ENCODE measurements around the gene PLAA.

Gene PLAA

GRCh38 chr9:26974927-26975326 lies 27.9 kb upstream of the PLAA start:
- H3K27ac ChIP-seq (ENCODE audit: extremely low read depth, low read depth, low read length): no peak overlapping the region
- no peaks in the 10 kb centered on the region for H3K4me1 ChIP-seq (ENCODE audit: control insufficient read depth, insufficient read depth, low read length)
- no peak overlapping the region for H3K4me3 ChIP-seq (ENCODE audit: low read depth, low read length)
- no peak for TF ChIP-seq ZNF354C (tag by site-specific recombination; IDR thresholded peaks at IDR 0.05; ENCODE audit: borderline replicate concordance, low read depth)
- TF ChIP-seq WT1 (tag by site-specific recombination; IDR thresholded peaks at IDR 0.05): no peak
- TF ChIP-seq ZNF174 (tag by site-specific recombination; IDR thresholded peaks at IDR 0.05): no peak
- TF ChIP-seq BCL11B (tag by site-specific recombination; IDR thresholded peaks at IDR 0.05; ENCODE audit: low read depth): no peak
- TF ChIP-seq ZNF324 (tag by site-specific recombination; IDR thresholded peaks at IDR 0.05): no peak
- peaks cover 4 to 9% of the 10 kb centered on the region in 2 experiments; a peak in 2 of 3 replicates for H3K36me3 ChIP-seq (ENCODE audit: control insufficient read depth in 2 of 2, insufficient read depth in 1 of 2, low read length in 2 of 2)
- CTCF ChIA-PET: interaction anchor here (0.6 to 1.6 kb wide), 8 partner anchors 15 to 1555 kb away, joined by 3 to 4 read pairs (median 3); no protein-coding TSS in a partner anchor
- H3K9me3 ChIP-seq (ENCODE audit: control insufficient read depth, insufficient read depth, low read depth, low read length): no peaks in the 10 kb centered on the region
- POLR2A ChIA-PET: no interaction called here

DNA sequence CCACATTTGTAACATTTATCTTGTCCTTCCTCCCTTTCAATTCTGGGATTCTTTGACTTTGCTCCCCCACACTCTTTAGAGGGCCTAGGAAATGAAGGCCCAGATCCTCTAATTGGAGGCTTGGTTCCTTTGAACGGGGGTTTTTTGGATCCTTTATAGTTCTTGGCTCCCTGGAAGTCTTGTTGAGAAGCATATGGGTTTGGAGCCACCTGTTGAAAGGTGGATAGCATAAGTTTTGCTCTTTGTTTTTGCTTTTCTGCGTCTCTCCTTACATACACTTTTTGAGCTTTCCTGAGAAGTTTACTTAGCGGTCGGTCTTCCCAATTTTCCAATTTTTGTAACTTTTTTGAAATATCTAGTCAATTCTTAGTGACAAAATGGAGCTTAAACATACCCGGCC lies 26.9 kb upstream of the PLAA start:
- H3K4me1 ChIP-seq (ENCODE audit: control insufficient read depth, insufficient read depth, low read length): no peaks in the 10 kb centered on the region
- no peaks in the 10 kb centered on the region for H3K9me3 ChIP-seq (ENCODE audit: control insufficient read depth, insufficient read depth, low read depth, low read length)
- CTCF ChIA-PET: interaction anchor here (0.5 to 1.2 kb wide), 3 partner anchors 82 to 1555 kb away, joined by 3 read pairs; partner anchors contain the start of gene EQTN
- TF ChIP-seq ZNF629 (tag by site-specific recombination; IDR thresholded peaks at IDR 0.05) (no peak), ZNF777 (tag by site-specific recombination; IDR thresholded peaks at IDR 0.05; ENCODE audit: borderline replicate concordance) (no peak), SCRT2 (tag by site-specific recombination; IDR thresholded peaks at IDR 0.05) (peak; percentile 56), ZNF394 (tag by site-specific recombination; IDR thresholded peaks at IDR 0.05; ENCODE audit: borderline replicate concordance) (no peak), ZNF350 (tag by site-specific recombination; IDR thresholded peaks at IDR 0.05) (no peak), SCRT1 (tag by site-specific recombination; IDR thresholded peaks at IDR 0.05; ENCODE audit: borderline replicate concordance) (0 out of 2 replicates have a peak, but pooled peaks have one; percentile 26)
- POLR2A ChIA-PET: no interaction called here
- peaks cover 4 to 5% of the 10 kb centered on the region in 2 experiments; a peak in 2 of 3 replicates for H3K36me3 ChIP-seq (ENCODE audit: control insufficient read depth in 2 of 2, insufficient read depth in 1 of 2, low read length in 2 of 2)
- no peak overlapping the region for H3K4me3 ChIP-seq (ENCODE audit: low read depth, low read length)
- H3K27ac ChIP-seq (ENCODE audit: extremely low read depth, low read depth, low read length): no peak overlapping the region

DNA sequence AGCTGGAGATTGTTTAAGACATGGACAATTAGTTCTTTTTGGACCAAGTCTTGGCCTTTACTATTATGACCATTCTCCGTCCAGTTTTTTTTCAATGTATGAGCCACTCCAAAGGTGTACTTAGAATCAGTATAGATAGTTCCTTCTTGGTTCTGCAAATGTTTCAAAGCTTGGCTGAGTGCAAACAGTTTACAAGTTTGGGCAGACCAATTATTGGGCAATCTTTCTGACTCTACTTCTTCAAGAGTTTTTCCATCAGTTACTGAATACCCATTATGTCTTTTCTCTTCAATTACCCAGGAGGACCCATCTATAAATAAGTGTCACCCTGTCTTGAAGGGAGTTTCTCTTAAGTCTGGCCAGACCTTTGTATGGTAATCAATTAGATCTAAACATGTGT lies 24.7 kb upstream of the PLAA start:
- H3K9me3 ChIP-seq (ENCODE audit: control insufficient read depth, insufficient read depth, low read depth, low read length): no peaks in the 10 kb centered on the region
- H3K36me3 ChIP-seq (ENCODE audit: control insufficient read depth in 2 of 2, insufficient read depth in 1 of 2, low read length in 2 of 2): peaks cover 0 to 5% of the 10 kb centered on the region in 2 experiments; a peak in 1 of 3 replicates
- POLR2A ChIA-PET: interaction anchor here (0.8 kb wide), 1 partner anchor 16 kb away, joined by 4 read pairs; the partner anchor contains the start of gene IFT74
- H3K27ac ChIP-seq (ENCODE audit: extremely low read depth, low read depth, low read length): no peak overlapping the region
- CTCF ChIA-PET: interaction anchor here (0.5 kb wide), 1 partner anchor 150 kb away, joined by 5 read pairs; no protein-coding TSS in a partner anchor
- H3K4me3 ChIP-seq (ENCODE audit: low read depth, low read length): no peak overlapping the region
- no peaks in the 10 kb centered on the region for H3K4me1 ChIP-seq (ENCODE audit: control insufficient read depth, insufficient read depth, low read length)
- TF ChIP-seq, protein P1, sequence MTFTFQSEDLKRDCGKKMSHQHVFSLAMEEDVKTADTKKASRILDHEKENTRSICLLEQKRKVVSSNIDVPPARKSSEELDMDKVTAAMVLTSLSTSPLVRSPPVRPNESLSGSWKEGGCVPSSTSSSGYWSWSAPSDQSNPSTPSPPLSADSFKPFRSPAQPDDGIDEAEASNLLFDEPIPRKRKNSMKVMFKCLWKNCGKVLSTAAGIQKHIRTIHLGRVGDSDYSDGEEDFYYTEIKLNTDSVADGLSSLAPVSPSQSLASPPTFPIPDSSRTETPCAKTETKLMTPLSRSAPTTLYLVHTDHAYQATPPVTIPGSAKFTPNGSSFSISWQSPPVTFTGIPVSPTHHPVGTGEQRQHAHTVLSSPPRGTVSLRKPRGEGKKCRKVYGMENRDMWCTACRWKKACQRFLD (tag by site-specific recombination; IDR thresholded peaks at IDR 0.05): no peak
- TF ChIP-seq, protein P2, sequence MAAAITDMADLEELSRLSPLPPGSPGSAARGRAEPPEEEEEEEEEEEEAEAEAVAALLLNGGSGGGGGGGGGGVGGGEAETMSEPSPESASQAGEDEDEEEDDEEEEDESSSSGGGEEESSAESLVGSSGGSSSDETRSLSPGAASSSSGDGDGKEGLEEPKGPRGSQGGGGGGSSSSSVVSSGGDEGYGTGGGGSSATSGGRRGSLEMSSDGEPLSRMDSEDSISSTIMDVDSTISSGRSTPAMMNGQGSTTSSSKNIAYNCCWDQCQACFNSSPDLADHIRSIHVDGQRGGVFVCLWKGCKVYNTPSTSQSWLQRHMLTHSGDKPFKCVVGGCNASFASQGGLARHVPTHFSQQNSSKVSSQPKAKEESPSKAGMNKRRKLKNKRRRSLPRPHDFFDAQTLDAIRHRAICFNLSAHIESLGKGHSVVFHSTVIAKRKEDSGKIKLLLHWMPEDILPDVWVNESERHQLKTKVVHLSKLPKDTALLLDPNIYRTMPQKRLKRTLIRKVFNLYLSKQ (tag by site-specific recombination; IDR thresholded peaks at IDR 0.05; ENCODE audit: borderline replicate concordance): no peak
- no peak for TF ChIP-seq ZNF174 (tag by site-specific recombination; IDR thresholded peaks at IDR 0.05)
- TF ChIP-seq, protein P3, sequence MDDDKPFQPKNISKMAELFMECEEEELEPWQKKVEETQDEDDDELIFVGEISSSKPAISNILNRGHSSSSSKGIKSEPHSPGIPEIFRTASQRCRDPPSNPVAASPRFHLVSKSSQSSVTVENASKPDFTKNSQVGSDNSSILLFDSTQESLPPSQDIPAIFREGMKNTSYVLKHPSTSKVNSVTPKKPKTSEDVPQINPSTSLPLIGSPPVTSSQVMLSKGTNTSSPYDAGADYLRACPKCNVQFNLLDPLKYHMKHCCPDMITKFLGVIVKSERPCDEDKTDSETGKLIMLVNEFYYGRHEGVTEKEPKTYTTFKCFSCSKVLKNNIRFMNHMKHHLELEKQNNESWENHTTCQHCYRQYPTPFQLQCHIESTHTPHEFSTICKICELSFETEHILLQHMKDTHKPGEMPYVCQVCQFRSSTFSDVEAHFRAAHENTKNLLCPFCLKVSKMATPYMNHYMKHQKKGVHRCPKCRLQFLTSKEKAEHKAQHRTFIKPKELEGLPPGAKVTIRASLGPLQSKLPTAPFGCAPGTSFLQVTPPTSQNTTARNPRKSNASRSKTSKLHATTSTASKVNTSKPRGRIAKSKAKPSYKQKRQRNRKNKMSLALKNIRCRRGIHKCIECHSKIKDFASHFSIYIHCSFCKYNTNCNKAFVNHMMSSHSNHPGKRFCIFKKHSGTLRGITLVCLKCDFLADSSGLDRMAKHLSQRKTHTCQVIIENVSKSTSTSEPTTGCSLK (tag by site-specific recombination; IDR thresholded peaks at IDR 0.05): no peak
- no peak for TF ChIP-seq ZSCAN4 (tag by site-specific recombination; IDR thresholded peaks at IDR 0.05)
- no peak for TF ChIP-seq ZNF394 (tag by site-specific recombination; IDR thresholded peaks at IDR 0.05; ENCODE audit: borderline replicate concordance)
- no peak for TF ChIP-seq SCRT1 (tag by site-specific recombination; IDR thresholded peaks at IDR 0.05; ENCODE audit: borderline replicate concordance)
- TF ChIP-seq ZNF37A (tag by site-specific recombination; IDR thresholded peaks at IDR 0.05): no peak
- no peak for TF ChIP-seq ZNF664 (tag by site-specific recombination; IDR thresholded peaks at IDR 0.05)
- TF ChIP-seq ZNF157 (tag by site-specific recombination; IDR thresholded peaks at IDR 0.05): no peak
- TF ChIP-seq ZNF48 (tag by site-specific recombination; IDR thresholded peaks at IDR 0.05): no peak
